Glutamatergic neuron (in vitro differentiated cells): Measurements from ENCODE around the gene MFN1. TPM values are rescaled to one million over a fixed set of nuclear protein-coding genes. Genes with fewer than 3 reads are reported as not detected.
"Not testable (repeated sequence)": the region's sequence is repeated elsewhere in the genome, so short reads cannot be mapped to it uniquely, and the experiment has no call there.

Experiments
- DNase-seq: peaks from one replicate; pipeline ENCODE4 v3.0.0; 2022
- H3K27ac Mint-ChIP-seq: one replicate; pipeline ENCODE4 v1.8.0; 2020; ENCODE audit warnings: mild to moderate bottlenecking, mixed read lengths, inconsistent platforms; ENCODE audit not compliant: unreplicated experiment
- H3K27me3 Mint-ChIP-seq: one replicate; pipeline ENCODE4 v1.8.0; 2020; ENCODE audit warnings: mild to moderate bottlenecking, moderate library complexity, mixed read lengths, inconsistent platforms; ENCODE audit not compliant: unreplicated experiment
- H3K36me3 Mint-ChIP-seq: one replicate; pipeline ENCODE4 v1.8.0; 2020; ENCODE audit warnings: mild to moderate bottlenecking, mixed read lengths, inconsistent platforms; ENCODE audit not compliant: unreplicated experiment
- H3K4me1 Mint-ChIP-seq: one replicate; pipeline ENCODE4 v1.8.0; 2020; ENCODE audit warnings: mild to moderate bottlenecking, low read depth, mixed read lengths, inconsistent platforms; ENCODE audit not compliant: unreplicated experiment
- H3K4me3 Mint-ChIP-seq: one replicate; pipeline ENCODE4 v1.8.0; 2020; ENCODE audit warnings: mild to moderate bottlenecking, mixed read lengths, inconsistent platforms; ENCODE audit not compliant: unreplicated experiment
- H3K9me3 Mint-ChIP-seq: one replicate; pipeline ENCODE4 v1.8.0; 2020; ENCODE audit warnings: mild to moderate bottlenecking, moderate library complexity, mixed read lengths, inconsistent platforms; ENCODE audit not compliant: unreplicated experiment
- CTCF ChIP-seq: fragments of 200-600 bp; sonication (generic); IDR thresholded peaks from one replicate; pipeline ENCODE4 v1.5.0; 2021; ENCODE audit not compliant: partially characterized antibody, unreplicated experiment
- total RNA-seq: library from RNA; stranded (reverse); fragmentation: NEBNext Ultra II Directional; extraction: Animal tissue kit (Norgen Biotek cat#: 25700); gene quantifications from one replicate; pipeline ENCODE4 v1.2.1, GENCODE V29; 2021; ENCODE audit not compliant: unreplicated experiment

Gene MFN1
- total RNA-seq, 1 donor from 2014 or later: 80.5 TPM

- DNase-seq: no peak
- Mint-ChIP-seq H3K4me3 (no peak overlapping the region), H3K27ac (no peak overlapping the region), H3K27me3 (no peaks in the 10 kb centered on the region), H3K4me1 (no peaks in the 10 kb centered on the region), H3K9me3 (peaks cover 1% of the 10 kb centered on the region), H3K36me3 (no peaks in the 10 kb centered on the region)
- TF ChIP-seq CTCF: no peak
These were observed 45.9 kb upstream of the MFN1 start for GRCh38 chr3:179301645-179302044.

GRCh38 chr3:179302111-179302510 is 45.4 kb upstream of the MFN1 start:
- Mint-ChIP-seq H3K9me3 (peaks cover 1% of the 10 kb centered on the region), H3K36me3 (no peaks in the 10 kb centered on the region), H3K27me3 (no peaks in the 10 kb centered on the region), H3K4me1 (no peaks in the 10 kb centered on the region), H3K4me3 (no peak overlapping the region), H3K27ac (no peak overlapping the region)
- TF ChIP-seq CTCF: no peak
- DNase-seq: no peak

GRCh38 chr3:179304605-179305004 is 42.9 kb upstream of the MFN1 start:
- no peak for DNase-seq
- Mint-ChIP-seq H3K4me3 (no peak overlapping the region), H3K27ac (no peak overlapping the region)

GRCh38 chr3:179307362-179307761 is 40.1 kb upstream of the MFN1 start:
- H3K27ac Mint-ChIP-seq, H3K4me1 Mint-ChIP-seq, H3K9me3 Mint-ChIP-seq, H3K27me3 Mint-ChIP-seq, DNase-seq, H3K4me3 Mint-ChIP-seq, H3K36me3 Mint-ChIP-seq: not testable (repeated sequence)

More at GRCh38 chr3:179304605-179305004, 42.9 kb upstream of the MFN1 start:
- no peaks in the 10 kb centered on the region for H3K36me3 Mint-ChIP-seq
- H3K9me3 Mint-ChIP-seq: peaks cover 1% of the 10 kb centered on the region
- TF ChIP-seq CTCF: no peak
- no peaks in the 10 kb centered on the region for H3K27me3 Mint-ChIP-seq
- no peaks in the 10 kb centered on the region for H3K4me1 Mint-ChIP-seq

- no peak for DNase-seq
- Mint-ChIP-seq H3K36me3 (no peaks in the 10 kb centered on the region), H3K4me1 (no peaks in the 10 kb centered on the region), H3K9me3 (no peaks in the 10 kb centered on the region), H3K27ac (no peak overlapping the region), H3K27me3 (no peaks in the 10 kb centered on the region), H3K4me3 (no peak overlapping the region)
- no peak for TF ChIP-seq CTCF
These were observed 39.5 kb upstream of the MFN1 start for GRCh38 chr3:179308001-179308400.
